Muscle layer of colon (tissue), 2 donors: ENCODE data around the gene STARD13.
A peak's percentile ranks its signal among the peaks of the same experiment; 100 is the strongest.

ENCODE experiments used
- H3K27ac ChIP-seq: one replicate; pipeline ENCODE4 v1.7.0; 2013; ENCODE audit warnings: low read depth, mild to moderate bottlenecking, low read length, moderate library complexity
- H3K27me3 ChIP-seq, 2 donors: one replicate each; pipeline ENCODE4 v1.7.0; 2013; ENCODE audit warnings: low read length in 2 of 2, mild to moderate bottlenecking in 2 of 2; ENCODE audit not compliant: insufficient read depth in 2 of 2, control insufficient read depth in 1 of 2
- H3K36me3 ChIP-seq: one replicate; pipeline ENCODE4 v1.7.0; 2013; ENCODE audit warnings: mild to moderate bottlenecking, low read length; ENCODE audit not compliant: insufficient read depth
- H3K4me1 ChIP-seq: one replicate; pipeline ENCODE4 v1.7.0; 2013; ENCODE audit warnings: mild to moderate bottlenecking, low read length; ENCODE audit not compliant: insufficient read depth
- H3K4me3 ChIP-seq, 2 donors: one replicate each; pipeline ENCODE4 v1.7.0; 2013; ENCODE audit warnings: low read length in 2 of 2, low read depth in 1 of 2, mild to moderate bottlenecking in 1 of 2, moderate library complexity in 1 of 2
- H3K9ac ChIP-seq: one replicate; pipeline ENCODE4 v1.7.0; 2013; ENCODE audit warnings: low read length
- H3K9me3 ChIP-seq: one replicate; pipeline ENCODE4 v1.7.0; 2013; ENCODE audit warnings: mild to moderate bottlenecking, low read length
- donor health status: abdominal sarcoma.
- donor health status: Adenocarcinoma of cecum.

Gene STARD13

DNA sequence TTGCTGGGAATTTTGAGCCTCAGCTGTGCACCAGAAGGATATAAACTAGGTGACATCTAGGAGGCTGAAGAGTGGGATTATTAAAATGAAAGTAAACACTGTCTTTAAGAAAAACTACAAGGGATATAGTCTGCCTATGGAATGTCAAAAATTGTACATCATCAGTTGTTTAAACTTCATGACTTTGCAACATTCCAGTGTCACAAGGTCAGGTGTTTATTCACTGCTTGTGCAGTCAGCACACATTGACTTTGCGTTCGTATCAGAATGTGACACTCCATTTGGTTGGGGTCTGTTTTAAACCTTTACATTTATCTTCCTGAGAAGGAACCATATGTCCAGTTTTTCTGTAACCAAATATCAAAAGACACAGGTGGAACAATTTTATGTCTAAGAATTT lies 183.7 kb downstream of the STARD13 start:
- H3K27me3 ChIP-seq: no peaks in the 10 kb centered on the region
- H3K4me3 ChIP-seq: no peak overlapping the region
- peaks cover 21% of the 10 kb centered on the region for H3K4me1 ChIP-seq
- H3K36me3 ChIP-seq: peaks cover 27% of the 10 kb centered on the region
- H3K9me3 ChIP-seq: peaks cover 6% of the 10 kb centered on the region
- H3K9ac ChIP-seq: no peak overlapping the region
- no peak overlapping the region for H3K27ac ChIP-seq

DNA sequence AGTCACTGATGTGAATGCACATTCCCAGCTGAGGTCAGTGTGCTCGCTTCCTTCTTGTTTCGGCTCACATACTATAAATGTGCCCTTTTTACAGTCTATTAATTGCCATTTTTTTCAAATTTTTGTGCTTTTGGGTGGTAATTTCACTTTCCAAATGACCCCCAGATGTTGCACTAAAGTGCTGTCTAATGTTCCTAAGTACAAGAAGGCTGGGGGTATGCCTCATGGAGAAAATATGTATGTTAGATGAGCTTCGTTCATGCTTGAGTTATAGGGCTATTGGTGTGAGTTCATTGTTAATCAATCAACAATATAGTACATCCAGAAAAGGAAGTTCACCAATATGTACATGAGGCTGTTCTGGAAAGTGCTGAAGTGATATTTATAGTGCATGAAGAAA lies 184.7 kb downstream of the STARD13 start:
- no peak overlapping the region for H3K4me3 ChIP-seq
- H3K27ac ChIP-seq: no peak overlapping the region
- H3K27me3 ChIP-seq: no peaks in the 10 kb centered on the region
- peaks cover 11% of the 10 kb centered on the region for H3K4me1 ChIP-seq
- peaks cover 18% of the 10 kb centered on the region for H3K36me3 ChIP-seq
- peaks cover 6% of the 10 kb centered on the region for H3K9me3 ChIP-seq
- H3K9ac ChIP-seq: no peak overlapping the region

DNA sequence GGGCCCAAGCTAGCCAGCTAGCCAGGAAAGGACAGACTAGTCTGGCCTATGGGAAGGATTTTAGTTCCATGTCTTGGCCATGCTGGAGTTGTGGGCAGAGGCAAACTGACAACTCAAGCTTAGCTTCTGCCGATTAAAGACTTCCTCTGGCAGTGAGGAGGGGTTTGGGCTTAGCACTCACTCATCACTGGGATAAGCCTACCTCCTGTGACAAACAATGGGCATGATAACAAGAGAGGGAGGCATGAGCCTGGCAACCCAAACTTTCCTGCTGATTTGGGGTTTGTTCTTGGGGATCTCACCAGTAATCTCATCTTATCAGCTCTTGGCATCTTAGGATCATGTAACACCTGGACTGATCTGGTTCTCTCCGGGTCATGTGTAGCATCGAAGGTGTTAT lies 185.7 kb downstream of the STARD13 start:
- H3K36me3 ChIP-seq: peaks cover 10% of the 10 kb centered on the region
- H3K27ac ChIP-seq: no peak overlapping the region
- no peak overlapping the region for H3K4me3 ChIP-seq
- H3K4me1 ChIP-seq: peaks cover 5% of the 10 kb centered on the region
- H3K9ac ChIP-seq: no peak overlapping the region
- H3K9me3 ChIP-seq: peaks cover 6% of the 10 kb centered on the region
- H3K27me3 ChIP-seq: no peaks in the 10 kb centered on the region

DNA sequence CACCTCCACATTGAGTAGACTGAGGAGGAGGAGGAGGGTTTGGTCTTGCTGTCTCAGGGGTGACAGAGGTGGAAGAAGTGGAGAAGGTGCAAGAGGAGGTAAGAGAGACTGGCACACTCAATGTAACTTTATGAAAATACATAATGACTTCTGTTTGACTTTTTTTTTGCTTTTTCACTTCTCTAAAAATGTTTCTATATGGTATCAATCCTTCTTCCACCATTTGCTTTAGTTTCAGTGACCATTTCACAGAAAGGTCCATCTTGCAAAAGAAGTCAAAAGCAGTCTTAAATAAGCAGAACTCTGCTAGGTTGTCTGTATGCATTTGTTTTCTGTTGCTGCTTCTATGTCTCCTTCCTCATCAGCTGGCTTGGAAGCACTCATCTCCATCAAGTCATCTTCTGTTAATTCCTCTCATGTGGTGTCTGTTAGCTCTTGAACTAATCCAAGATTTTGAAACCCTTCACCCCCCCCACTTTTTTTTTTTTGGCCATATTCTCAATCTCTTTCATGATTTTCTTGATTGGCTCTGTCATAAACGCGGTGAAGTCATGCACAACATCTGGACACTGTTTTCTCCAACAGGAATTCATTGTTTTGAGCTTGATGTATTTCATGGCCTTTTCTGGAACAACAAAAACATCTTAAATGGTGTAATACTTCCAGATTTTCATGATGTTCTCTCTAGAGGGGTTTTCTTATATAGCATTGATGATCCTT lies 188.5 kb downstream of the STARD13 start:
- peaks cover 8% of the 10 kb centered on the region for H3K4me1 ChIP-seq
- no peak overlapping the region for H3K9ac ChIP-seq
- H3K36me3 ChIP-seq: no peaks in the 10 kb centered on the region
- no peaks in the 10 kb centered on the region for H3K27me3 ChIP-seq
- H3K27ac ChIP-seq: no peak overlapping the region
- peaks cover 6% of the 10 kb centered on the region for H3K9me3 ChIP-seq
- H3K4me3 ChIP-seq: no peak overlapping the region

DNA sequence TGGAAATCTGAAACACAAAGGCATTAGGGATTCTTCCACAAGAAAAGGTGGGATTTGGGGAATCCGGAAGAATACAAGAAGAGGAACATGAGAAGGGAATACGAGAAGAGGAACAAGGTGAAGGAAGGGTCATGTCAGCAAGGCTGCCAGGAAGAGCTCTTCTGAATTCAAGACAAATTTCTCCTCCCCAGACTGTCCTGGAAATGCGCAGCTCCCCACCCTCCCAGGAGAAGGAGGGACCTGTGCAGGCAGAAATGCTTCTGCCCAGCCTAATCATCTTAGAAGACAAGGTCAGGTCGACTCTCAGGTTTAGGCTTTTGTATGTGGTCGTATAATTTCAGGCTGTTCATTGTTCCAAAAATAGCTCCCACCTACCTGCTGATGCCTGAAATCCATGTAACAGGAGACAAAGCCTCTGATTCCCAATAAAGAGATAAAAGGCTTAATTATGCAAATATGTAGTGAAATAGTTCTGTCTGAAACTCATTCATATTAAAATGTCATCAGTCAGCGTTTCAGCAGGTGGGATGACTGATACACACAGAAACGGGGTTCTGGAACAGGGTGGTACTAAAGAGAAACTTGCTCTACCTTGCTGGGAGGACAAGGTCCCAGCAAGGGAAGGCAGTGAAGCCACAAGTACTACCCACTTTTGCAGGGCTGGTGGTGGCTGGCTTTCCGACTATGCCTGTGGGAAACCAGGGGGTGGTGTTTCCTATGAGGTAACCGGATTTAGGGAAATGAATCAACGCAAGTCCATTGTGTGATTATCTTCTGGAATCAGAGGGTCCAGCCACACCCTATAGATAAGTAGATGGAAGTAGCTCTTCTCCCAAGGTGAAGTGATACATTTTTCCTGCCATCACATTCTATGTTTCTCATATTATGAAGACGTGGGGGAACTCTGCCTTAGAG lies 193.2 kb downstream of the STARD13 start:
- Histone ChIP-seq H3K36me3 (no peaks in the 10 kb centered on the region), H3K27me3 (no peaks in the 10 kb centered on the region), H3K27ac (peak overlapping the region; percentile 68), H3K4me3 (no peak overlapping the region), H3K4me1 (peaks cover 44% of the 10 kb centered on the region), H3K9me3 (no peaks in the 10 kb centered on the region), H3K9ac (no peak overlapping the region)

DNA sequence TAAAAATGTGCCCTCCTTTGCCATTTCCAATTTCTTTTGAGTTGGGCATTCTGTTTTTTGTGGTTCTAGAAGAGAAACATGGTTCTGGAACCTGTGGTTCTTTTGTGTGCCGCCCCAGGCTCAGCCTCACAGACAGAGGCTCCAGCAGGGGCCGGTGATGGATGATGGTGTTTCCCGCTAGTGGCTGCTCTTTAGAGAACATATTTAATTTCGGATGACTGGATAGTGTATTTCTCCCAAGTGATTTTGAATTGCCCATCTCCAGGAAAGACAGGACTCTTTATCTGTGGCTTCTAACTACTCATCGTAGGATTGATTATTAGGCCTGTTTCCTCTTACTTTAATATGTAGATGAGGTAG lies 194.2 kb downstream of the STARD13 start:
- Histone ChIP-seq H3K4me3 (no peak overlapping the region), H3K27me3 (no peaks in the 10 kb centered on the region), H3K27ac (peak overlapping the region; percentile 68), H3K4me1 (peaks cover 45% of the 10 kb centered on the region), H3K9ac (no peak overlapping the region), H3K36me3 (no peaks in the 10 kb centered on the region), H3K9me3 (no peaks in the 10 kb centered on the region)

DNA sequence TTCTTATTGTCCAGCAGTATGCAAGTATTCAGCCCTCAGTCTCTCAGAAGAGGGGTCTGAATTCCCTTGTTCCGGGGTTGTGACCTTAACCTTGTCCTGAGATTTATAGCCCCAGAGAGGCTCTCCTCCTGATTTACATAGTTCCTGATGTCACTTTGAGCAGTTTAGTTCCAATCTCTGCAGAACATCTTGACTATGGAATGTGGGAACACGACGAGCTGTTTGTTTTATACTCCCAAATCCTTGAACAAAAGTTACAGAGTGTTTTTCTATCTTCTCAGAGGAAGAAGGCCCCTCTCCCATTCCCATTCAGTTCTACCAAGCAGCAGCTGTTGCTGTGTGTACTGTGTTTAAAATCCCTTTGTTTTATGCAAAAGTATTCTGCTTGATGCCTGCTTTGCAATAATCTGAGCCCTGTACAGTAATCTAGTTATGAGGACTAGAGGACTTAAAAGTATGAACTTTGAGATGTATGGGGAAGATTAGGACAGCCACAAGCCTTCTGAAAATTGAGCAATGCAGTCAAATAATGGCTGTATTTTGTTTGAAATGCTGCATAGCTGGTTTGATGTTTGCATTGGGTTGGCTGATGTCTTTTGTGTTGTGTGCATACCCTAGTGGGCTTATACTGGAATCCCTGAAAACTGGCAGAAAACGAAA lies 194.7 kb downstream of the STARD13 start:
- H3K4me1 ChIP-seq: peaks cover 45% of the 10 kb centered on the region
- no peak overlapping the region for H3K4me3 ChIP-seq
- H3K9me3 ChIP-seq: no peaks in the 10 kb centered on the region
- peak overlapping the region; percentile 68 for H3K27ac ChIP-seq
- H3K36me3 ChIP-seq: no peaks in the 10 kb centered on the region
- no peak overlapping the region for H3K9ac ChIP-seq
- H3K27me3 ChIP-seq: no peaks in the 10 kb centered on the region

DNA sequence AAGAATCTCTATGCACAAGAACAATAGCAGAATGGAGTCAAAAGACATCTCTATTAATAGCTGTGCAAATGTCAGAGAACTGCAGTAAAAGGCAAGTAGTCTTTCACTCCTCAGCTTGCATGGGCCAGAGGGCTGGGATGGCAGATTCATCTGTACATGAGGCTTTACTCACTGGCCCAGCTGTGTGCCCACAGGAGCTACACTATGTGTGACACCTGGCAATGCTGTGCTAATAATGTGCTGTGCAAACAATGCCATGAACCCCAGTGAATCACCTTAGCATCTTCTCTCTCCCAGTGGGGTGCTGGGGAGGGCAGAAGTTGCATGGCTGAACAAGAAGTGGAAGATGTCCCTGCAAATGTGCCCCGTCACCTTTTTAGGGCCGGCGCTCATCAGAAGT lies 196.2 kb downstream of the STARD13 start:
- Histone ChIP-seq H3K4me3 (no peak overlapping the region), H3K27me3 (no peaks in the 10 kb centered on the region), H3K36me3 (no peaks in the 10 kb centered on the region), H3K9ac (no peak overlapping the region), H3K27ac (peak overlapping the region; percentile 61), H3K9me3 (no peaks in the 10 kb centered on the region), H3K4me1 (peaks cover 45% of the 10 kb centered on the region)

DNA sequence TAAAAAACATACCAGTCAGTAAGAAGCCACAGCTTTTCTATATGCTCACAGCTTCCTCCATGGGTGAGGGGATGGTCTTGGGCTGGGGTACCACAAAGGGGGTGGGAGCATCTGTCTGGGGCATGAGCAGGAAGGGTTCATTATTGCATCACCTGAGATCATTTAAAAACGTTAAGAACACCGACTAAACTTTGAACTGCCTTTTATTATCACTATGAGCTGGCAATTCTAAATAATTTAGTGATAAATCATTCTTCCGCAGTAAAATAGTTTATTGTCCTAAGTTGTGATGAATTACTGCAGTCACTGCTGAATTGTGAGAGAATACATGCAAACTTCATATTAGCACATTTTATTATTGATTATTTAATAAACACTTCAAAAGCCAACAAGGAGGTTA lies 197.8 kb downstream of the STARD13 start:
- peaks cover 45% of the 10 kb centered on the region for H3K4me1 ChIP-seq
- H3K4me3 ChIP-seq: no peak overlapping the region
- no peak overlapping the region for H3K27ac ChIP-seq
- H3K36me3 ChIP-seq: no peaks in the 10 kb centered on the region
- H3K9me3 ChIP-seq: no peaks in the 10 kb centered on the region
- H3K9ac ChIP-seq: no peak overlapping the region
- no peaks in the 10 kb centered on the region for H3K27me3 ChIP-seq

DNA sequence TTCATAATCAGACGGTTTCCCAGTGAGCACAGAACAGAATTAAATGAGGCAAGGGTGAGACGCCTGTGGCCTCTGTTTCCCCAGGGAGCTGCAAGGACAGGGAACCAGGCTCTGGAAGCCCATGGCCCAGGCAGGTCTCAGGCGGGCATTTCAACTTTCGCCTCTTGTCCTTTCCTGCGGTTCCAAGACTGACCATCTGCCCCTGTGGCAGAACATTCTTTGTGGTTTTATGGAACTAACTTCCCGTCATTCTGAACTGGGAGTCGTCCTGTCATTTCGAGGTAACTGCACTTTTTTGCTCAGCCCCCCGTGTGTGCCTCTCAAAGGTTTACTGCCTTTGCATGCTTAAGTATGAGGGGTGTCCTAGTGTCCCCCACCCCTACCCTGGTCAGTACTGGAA lies 198.5 kb downstream of the STARD13 start:
- H3K36me3 ChIP-seq: no peaks in the 10 kb centered on the region
- H3K4me3 ChIP-seq: no peak overlapping the region
- peaks cover 42% of the 10 kb centered on the region for H3K4me1 ChIP-seq
- no peak overlapping the region for H3K27ac ChIP-seq
- H3K9me3 ChIP-seq: no peaks in the 10 kb centered on the region
- H3K27me3 ChIP-seq: no peaks in the 10 kb centered on the region
- H3K9ac ChIP-seq: no peak overlapping the region

DNA sequence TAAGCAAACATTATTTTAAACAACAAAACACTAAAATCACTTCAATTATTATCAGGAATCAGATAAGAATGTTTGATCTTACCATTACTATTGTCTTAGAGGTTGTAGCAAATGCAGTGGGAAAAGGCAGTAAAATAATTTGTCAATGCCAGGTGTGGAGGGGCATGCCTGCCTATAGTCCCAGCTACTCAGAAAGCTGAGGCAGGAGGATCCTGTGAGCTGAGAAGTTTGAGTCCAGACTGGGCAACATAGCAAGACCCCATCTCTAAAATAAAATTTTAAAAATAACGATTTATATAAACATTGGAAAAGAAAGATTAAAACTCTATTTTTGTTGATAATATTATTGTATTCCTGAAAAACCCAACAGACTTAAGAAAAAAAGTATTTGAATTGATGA lies 202.5 kb downstream of the STARD13 start:
- no peaks in the 10 kb centered on the region for H3K9me3 ChIP-seq
- H3K36me3 ChIP-seq: no peaks in the 10 kb centered on the region
- H3K9ac ChIP-seq: no peak overlapping the region
- no peaks in the 10 kb centered on the region for H3K27me3 ChIP-seq
- H3K4me1 ChIP-seq: peaks cover 13% of the 10 kb centered on the region
- H3K4me3 ChIP-seq: no peak overlapping the region
- no peak overlapping the region for H3K27ac ChIP-seq
